T-helper 17 cell (primary cell): ENCODE data around the gene PDCD7. TPM values are rescaled to one million over a fixed set of nuclear protein-coding genes. Genes with fewer than 3 reads are reported as not detected.
"Not testable (repeated sequence)": the region's sequence is repeated elsewhere in the genome, so short reads cannot be mapped to it uniquely, and the experiment has no call there.

Source experiments
- ATAC-seq: fragments of 150-1000 bp; cut with Tn5 transposase; 2 replicates; pipeline ENCODE4 v1.10.0; 2021; ENCODE audit warnings: mild to moderate bottlenecking, moderate library complexity
- DNase-seq, 3 donors: peaks; one replicate each; pipeline versions ENCODE4 v3.0.0 to v3.0.0-alpha.2; 2020 to 2021
- H3K9me3 ChIP-seq: one replicate; pipeline ENCODE4 v1.7.0; 2013; ENCODE audit warnings: low read length, mild to moderate bottlenecking; ENCODE audit not compliant: control insufficient read depth, poor library complexity, severe bottlenecking
- H3K27ac Mint-ChIP-seq: one replicate; pipeline ENCODE4 v1.8.0; 2022; ENCODE audit warnings: mild to moderate bottlenecking, moderate library complexity, mixed read lengths
- H3K27me3 Mint-ChIP-seq: one replicate; pipeline ENCODE4 v1.8.0; 2022; ENCODE audit warnings: mixed read lengths
- H3K36me3 Mint-ChIP-seq: one replicate; pipeline ENCODE4 v1.8.0; 2022; ENCODE audit warnings: low read depth, mixed read lengths
- H3K4me1 Mint-ChIP-seq: one replicate; pipeline ENCODE4 v1.8.0; 2022; ENCODE audit warnings: mild to moderate bottlenecking, mixed read lengths
- H3K4me3 Mint-ChIP-seq: one replicate; pipeline ENCODE4 v1.8.0; 2022; ENCODE audit warnings: mild to moderate bottlenecking, moderate library complexity, mixed read lengths
- total RNA-seq, 4 donors: library from RNA in 2 of 4; stranded (reverse) in 2 of 4; gene quantifications; one replicate each; pipeline ENCODE4 v1.2.3 and lab custom pipeline; 2022 to 2026

The PDCD7 gene
- total RNA-seq, 2 donors from 2014 or later = 20.3 to 23.4 TPM

- H3K27ac Mint-ChIP-seq = no peak overlapping the region
- peaks cover 3% of the 10 kb centered on the region for H3K4me1 Mint-ChIP-seq
- H3K4me3 Mint-ChIP-seq = no peak overlapping the region
- no peaks in the 10 kb centered on the region for H3K27me3 Mint-ChIP-seq
- peaks cover 5% of the 10 kb centered on the region for H3K36me3 Mint-ChIP-seq
- DNase-seq (no peak), ATAC-seq (no peak)
- no peaks in the 10 kb centered on the region for H3K9me3 ChIP-seq
These were observed 23.1 kb upstream of the PDCD7 start for GRCh38 chr15:65156692-65157091.

- Mint-ChIP-seq H3K4me3 (no peak overlapping the region), H3K4me1 (no peaks in the 10 kb centered on the region), H3K27ac (no peak overlapping the region), H3K36me3 (peaks cover 5% of the 10 kb centered on the region), H3K27me3 (no peaks in the 10 kb centered on the region)
- ATAC-seq (no peak), DNase-seq (no peak)
- no peaks in the 10 kb centered on the region for H3K9me3 ChIP-seq
These were observed 21.1 kb upstream of the PDCD7 start for GRCh38 chr15:65154720-65155119.

- H3K4me3 Mint-ChIP-seq = no peak overlapping the region
- H3K36me3 Mint-ChIP-seq = peaks cover 4% of the 10 kb centered on the region
- DNase-seq = no peak
- H3K4me1 Mint-ChIP-seq = peaks cover 5% of the 10 kb centered on the region
- no peak for ATAC-seq
- H3K27me3 Mint-ChIP-seq = no peaks in the 10 kb centered on the region
- no peak overlapping the region for H3K27ac Mint-ChIP-seq
- no peaks in the 10 kb centered on the region for H3K9me3 ChIP-seq
These were observed 14.3 kb upstream of the PDCD7 start for GRCh38 chr15:65147902-65148301.

- H3K4me1 Mint-ChIP-seq = peaks cover 5% of the 10 kb centered on the region
- peak overlapping the region; percentile 49 for H3K27ac Mint-ChIP-seq
- peak overlapping the region; percentile 41 for H3K4me3 Mint-ChIP-seq
- H3K27me3 Mint-ChIP-seq = no peaks in the 10 kb centered on the region
- no peaks in the 10 kb centered on the region for H3K9me3 ChIP-seq
- peaks cover 2% of the 10 kb centered on the region for H3K36me3 Mint-ChIP-seq
- ATAC-seq (no peak), DNase-seq (no peak)
These were observed 12.8 kb upstream of the PDCD7 start for GRCh38 chr15:65146438-65146837.

GRCh38 chr15:65138631-65139030 lies 5.0 kb upstream of the PDCD7 start:
- not testable (repeated sequence) for DNase-seq, ATAC-seq, H3K9me3 ChIP-seq, H3K27me3 Mint-ChIP-seq, H3K4me1 Mint-ChIP-seq, H3K4me3 Mint-ChIP-seq, H3K27ac Mint-ChIP-seq, H3K36me3 Mint-ChIP-seq

- H3K36me3 Mint-ChIP-seq, H3K4me1 Mint-ChIP-seq, H3K27me3 Mint-ChIP-seq: not testable (repeated sequence)
These were observed 4.3 kb upstream of the PDCD7 start for GRCh38 chr15:65137893-65138292.

GRCh38 chr15:65137089-65137488 lies 3.5 kb upstream of the PDCD7 start:
- H3K4me1 Mint-ChIP-seq, H3K36me3 Mint-ChIP-seq, DNase-seq, H3K27me3 Mint-ChIP-seq, H3K9me3 ChIP-seq, H3K27ac Mint-ChIP-seq, H3K4me3 Mint-ChIP-seq, ATAC-seq: not testable (repeated sequence)

More at GRCh38 chr15:65137893-65138292, 4.3 kb upstream of the PDCD7 start:
- DNase-seq, H3K27ac Mint-ChIP-seq, H3K9me3 ChIP-seq, ATAC-seq, H3K4me3 Mint-ChIP-seq: not testable (repeated sequence)

- Mint-ChIP-seq H3K4me1 (peaks cover 16% of the 10 kb centered on the region), H3K36me3 (no peaks in the 10 kb centered on the region), H3K27ac (peak overlapping the region; percentile 91), H3K27me3 (no peaks in the 10 kb centered on the region), H3K4me3 (peak overlapping the region; percentile 96)
- no peaks in the 10 kb centered on the region for H3K9me3 ChIP-seq
- ATAC-seq (no peak), DNase-seq (no peak)
These were observed 930 bp upstream of the PDCD7 start for GRCh38 chr15:65134538-65134937.

GRCh38 chr15:65132878-65133547 lies 595 bp downstream of the PDCD7 start:
- DNase-seq = peak; percentile 5 to 18 (median 9)
- H3K27me3 Mint-ChIP-seq = no peaks in the 10 kb centered on the region
- peaks cover 20% of the 10 kb centered on the region for H3K4me1 Mint-ChIP-seq
- peak overlapping the region; percentile 91 for H3K27ac Mint-ChIP-seq
- peak; percentile 42 for ATAC-seq
- H3K9me3 ChIP-seq = no peaks in the 10 kb centered on the region
- H3K4me3 Mint-ChIP-seq = peak overlapping the region; percentile 89
- H3K36me3 Mint-ChIP-seq = peaks cover 3% of the 10 kb centered on the region

GRCh38 chr15:65130941-65131340 lies 2.7 kb downstream of the PDCD7 start:
- H3K9me3 ChIP-seq = no peaks in the 10 kb centered on the region
- ATAC-seq (no peak), DNase-seq (no peak)
- Mint-ChIP-seq H3K36me3 (peaks cover 3% of the 10 kb centered on the region), H3K27me3 (no peaks in the 10 kb centered on the region), H3K4me3 (peak overlapping the region; percentile 31), H3K27ac (peak overlapping the region; percentile 11), H3K4me1 (peaks cover 24% of the 10 kb centered on the region)

- Mint-ChIP-seq H3K27ac (no peak overlapping the region), H3K4me1 (peaks cover 9% of the 10 kb centered on the region), H3K36me3 (peaks cover 11% of the 10 kb centered on the region), H3K27me3 (no peaks in the 10 kb centered on the region), H3K4me3 (no peak overlapping the region)
- no peaks in the 10 kb centered on the region for H3K9me3 ChIP-seq
- DNase-seq (no peak), ATAC-seq (no peak)
These were observed 18.1 kb downstream of the PDCD7 start for GRCh38 chr15:65115542-65115941.

- no peak for DNase-seq
- H3K9me3 ChIP-seq = no peaks in the 10 kb centered on the region
- H3K4me1 Mint-ChIP-seq = peaks cover 9% of the 10 kb centered on the region
- no peak within 1 kb of the TSS for H3K4me3 Mint-ChIP-seq
- H3K27me3 Mint-ChIP-seq = no peaks in the 10 kb centered on the region
- ATAC-seq = no peak
- peaks cover 11% of the 10 kb centered on the region for H3K36me3 Mint-ChIP-seq
- no peak within 1 kb of the TSS for H3K27ac Mint-ChIP-seq
These were observed 18.5 kb downstream of the PDCD7 start, which contains the start of gene UBAP1L for GRCh38 chr15:65115086-65115485. Gene UBAP1L, minus strand, starts transcription at chr15:65115200. Its CDS starts 8,985 bp downstream, at chr15:65106215.

GRCh38 chr15:65110676-65111292 lies 22.8 kb downstream of the PDCD7 start:
- DNase-seq (no peak), ATAC-seq (no peak)
- no peaks in the 10 kb centered on the region for H3K9me3 ChIP-seq
- peaks cover 11% of the 10 kb centered on the region for H3K4me1 Mint-ChIP-seq
- H3K4me3 Mint-ChIP-seq = no peak overlapping the region
- peaks cover 15% of the 10 kb centered on the region for H3K36me3 Mint-ChIP-seq
- no peaks in the 10 kb centered on the region for H3K27me3 Mint-ChIP-seq
- H3K27ac Mint-ChIP-seq = peak overlapping the region; percentile 53
